ENCODE measurements around the gene WFIKKN1.

WFIKKN1 gene

DNA sequence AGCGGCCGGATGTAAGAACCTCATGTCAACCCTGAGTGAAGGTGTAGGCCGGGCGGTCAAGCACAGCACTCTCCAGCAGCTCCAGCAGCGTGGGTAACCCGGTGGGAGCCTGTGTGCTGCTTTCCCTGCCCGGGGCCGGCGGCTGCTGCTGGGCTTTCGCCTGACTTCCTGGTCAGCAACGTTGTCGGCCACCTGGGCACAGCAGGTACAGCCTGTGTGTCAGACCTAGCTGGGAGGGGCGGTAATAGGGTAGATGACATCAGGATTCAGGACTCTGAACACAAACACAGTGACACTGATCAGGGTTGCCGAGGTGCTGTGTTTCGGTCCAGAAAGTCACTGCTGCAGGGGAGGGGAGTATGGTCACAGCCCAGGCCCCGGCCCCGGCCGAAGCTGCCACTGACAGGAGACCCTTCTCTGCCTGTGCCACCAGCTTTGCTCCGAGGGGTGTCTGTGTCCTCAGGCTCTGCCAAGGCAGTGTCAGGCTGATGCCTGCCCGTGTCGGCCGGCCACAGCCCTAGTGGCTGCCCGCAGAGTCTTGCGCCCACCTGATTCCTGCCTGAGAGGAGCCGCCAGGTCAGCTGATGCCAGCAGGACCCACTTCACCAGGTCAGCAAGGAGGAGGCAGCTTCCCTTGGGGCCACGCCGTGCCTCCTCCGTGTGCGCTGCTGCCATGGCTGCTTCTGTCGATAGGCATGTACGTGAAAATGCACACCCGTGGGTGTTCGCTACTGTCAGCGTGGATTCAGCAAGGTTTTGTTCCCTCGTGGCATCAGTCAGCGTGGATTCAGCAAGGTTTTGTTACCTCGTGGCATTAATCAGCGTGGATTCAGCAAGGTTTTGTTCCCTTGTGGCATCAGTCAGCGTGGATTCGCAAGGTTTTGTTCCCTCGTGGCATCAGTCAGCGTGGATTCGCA lies 31.7 kb upstream of the WFIKKN1 start:
- Histone ChIP-seq H2AFZ (ENCODE audit: low read length) (no peak overlapping the region), H4K20me1 (ENCODE audit: insufficient read depth, low read length) (no peaks in the 10 kb centered on the region), H3K4me2 (ENCODE audit: low read length) (no peak overlapping the region), H3K9ac (ENCODE audit: low read length) (no peak overlapping the region), H3K4me3 (ENCODE audit: low read depth, low read length, poor library complexity, severe bottlenecking) (no peak overlapping the region), H3K9me2 (ENCODE audit: low read depth, low read length) (no peaks in the 10 kb centered on the region), H3K4me1 (ENCODE audit: insufficient read depth, low read length, severe bottlenecking) (no peaks in the 10 kb centered on the region), H3F3A (ENCODE audit: insufficient read depth, low read length) (no peaks in the 10 kb centered on the region), H3K79me2 (ENCODE audit: insufficient read depth, low read length) (no peaks in the 10 kb centered on the region), H3K27ac (ENCODE audit: low read depth, low read length, poor library complexity, severe bottlenecking) (no peak overlapping the region), H3K27me3 (ENCODE audit: insufficient read depth, low read length) (no peaks in the 10 kb centered on the region), H3K9me3 (ENCODE audit: low read length) (no peaks in the 10 kb centered on the region), H3K36me3 (ENCODE audit: insufficient read depth, low read length) (peaks cover 3% of the 10 kb centered on the region; the same call in 1 of the 2 replicates)
- TF ChIP-seq EZH2 (IDR thresholded peaks at IDR 0.05; ENCODE audit: borderline replicate concordance, low read length) = no peak
- TF ChIP-seq, protein P1, sequence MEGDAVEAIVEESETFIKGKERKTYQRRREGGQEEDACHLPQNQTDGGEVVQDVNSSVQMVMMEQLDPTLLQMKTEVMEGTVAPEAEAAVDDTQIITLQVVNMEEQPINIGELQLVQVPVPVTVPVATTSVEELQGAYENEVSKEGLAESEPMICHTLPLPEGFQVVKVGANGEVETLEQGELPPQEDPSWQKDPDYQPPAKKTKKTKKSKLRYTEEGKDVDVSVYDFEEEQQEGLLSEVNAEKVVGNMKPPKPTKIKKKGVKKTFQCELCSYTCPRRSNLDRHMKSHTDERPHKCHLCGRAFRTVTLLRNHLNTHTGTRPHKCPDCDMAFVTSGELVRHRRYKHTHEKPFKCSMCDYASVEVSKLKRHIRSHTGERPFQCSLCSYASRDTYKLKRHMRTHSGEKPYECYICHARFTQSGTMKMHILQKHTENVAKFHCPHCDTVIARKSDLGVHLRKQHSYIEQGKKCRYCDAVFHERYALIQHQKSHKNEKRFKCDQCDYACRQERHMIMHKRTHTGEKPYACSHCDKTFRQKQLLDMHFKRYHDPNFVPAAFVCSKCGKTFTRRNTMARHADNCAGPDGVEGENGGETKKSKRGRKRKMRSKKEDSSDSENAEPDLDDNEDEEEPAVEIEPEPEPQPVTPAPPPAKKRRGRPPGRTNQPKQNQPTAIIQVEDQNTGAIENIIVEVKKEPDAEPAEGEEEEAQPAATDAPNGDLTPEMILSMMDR (IDR thresholded peaks at IDR 0.05; ENCODE audit: low read length) = no peak

DNA sequence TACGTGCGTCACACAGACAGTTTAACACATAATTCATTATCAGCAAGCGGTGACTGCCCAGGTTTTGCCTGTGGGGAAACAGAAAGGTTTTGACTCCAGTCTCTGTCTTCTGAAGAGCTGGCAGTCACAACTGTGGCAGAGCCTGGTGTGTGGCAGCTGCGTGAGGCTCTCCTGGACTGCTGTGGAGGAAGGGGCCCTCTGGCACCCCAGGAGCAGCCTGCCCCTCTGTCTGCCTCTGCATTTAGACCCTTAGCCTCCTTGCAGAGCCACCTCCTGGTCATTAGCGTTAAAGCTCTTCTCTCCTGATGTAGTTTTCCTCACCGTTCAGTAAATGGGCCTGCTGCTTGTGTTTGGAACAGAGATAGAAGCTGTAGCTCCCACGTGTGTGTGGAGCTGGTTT lies 30.0 kb upstream of the WFIKKN1 start:
- no peaks in the 10 kb centered on the region for H3K27me3 ChIP-seq (ENCODE audit: insufficient read depth, low read length)
- peaks cover 4% of the 10 kb centered on the region; the same call in 1 of the 2 replicates for H3K9me3 ChIP-seq (ENCODE audit: low read length)
- H3K9ac ChIP-seq (ENCODE audit: low read length) = no peak overlapping the region
- H3K36me3 ChIP-seq (ENCODE audit: insufficient read depth, low read length) = peaks cover 3% of the 10 kb centered on the region
- no peaks in the 10 kb centered on the region for H3K79me2 ChIP-seq (ENCODE audit: insufficient read depth, low read length)
- no peak overlapping the region for H3K4me2 ChIP-seq (ENCODE audit: low read length)
- H3K4me3 ChIP-seq (ENCODE audit: low read depth, low read length, poor library complexity, severe bottlenecking) = no peak overlapping the region
- TF ChIP-seq EZH2 (IDR thresholded peaks at IDR 0.05; ENCODE audit: borderline replicate concordance, low read length) = no peak
- TF ChIP-seq, protein P1 (IDR thresholded peaks at IDR 0.05; ENCODE audit: low read length) = peak; percentile 57
- H2AFZ ChIP-seq (ENCODE audit: low read length) = no peak overlapping the region
- H4K20me1 ChIP-seq (ENCODE audit: insufficient read depth, low read length) = no peaks in the 10 kb centered on the region
- H3F3A ChIP-seq (ENCODE audit: insufficient read depth, low read length) = no peaks in the 10 kb centered on the region
- no peak overlapping the region for H3K27ac ChIP-seq (ENCODE audit: low read depth, low read length, poor library complexity, severe bottlenecking)
- H3K9me2 ChIP-seq (ENCODE audit: low read depth, low read length) = no peaks in the 10 kb centered on the region
- H3K4me1 ChIP-seq (ENCODE audit: insufficient read depth, low read length, severe bottlenecking) = no peaks in the 10 kb centered on the region

DNA sequence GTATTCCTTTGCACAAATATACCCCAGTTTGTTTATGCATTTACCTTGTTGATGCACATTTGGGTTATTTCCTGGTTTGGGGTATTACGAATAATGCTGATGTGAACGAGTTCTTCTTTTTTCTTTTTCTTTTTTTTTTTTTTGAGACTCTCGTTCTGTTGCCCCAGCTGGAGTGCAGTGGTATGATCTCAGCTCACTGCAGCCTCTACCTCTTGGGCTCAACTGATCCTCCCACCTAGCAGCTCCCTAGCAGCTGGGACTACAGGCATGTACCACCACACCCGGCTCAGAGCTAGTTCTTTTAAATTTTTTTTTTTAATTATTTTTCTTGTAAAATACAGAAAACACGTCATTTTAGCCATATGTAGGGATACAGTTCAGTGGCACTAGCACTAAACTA lies 26.9 kb upstream of the WFIKKN1 start:
- TF ChIP-seq, protein P1 (IDR thresholded peaks at IDR 0.05; ENCODE audit: low read length) = no peak
- no peak for TF ChIP-seq EZH2 (IDR thresholded peaks at IDR 0.05; ENCODE audit: borderline replicate concordance, low read length)
- no peaks in the 10 kb centered on the region for H3K4me1 ChIP-seq (ENCODE audit: insufficient read depth, low read length, severe bottlenecking)
- no peak overlapping the region for H3K4me3 ChIP-seq (ENCODE audit: low read depth, low read length, poor library complexity, severe bottlenecking)
- no peak overlapping the region for H3K9ac ChIP-seq (ENCODE audit: low read length)
- H3K9me3 ChIP-seq (ENCODE audit: low read length) = peaks cover 4% of the 10 kb centered on the region; the same call in 1 of the 2 replicates
- no peak overlapping the region for H2AFZ ChIP-seq (ENCODE audit: low read length)
- no peaks in the 10 kb centered on the region for H3K9me2 ChIP-seq (ENCODE audit: low read depth, low read length)
- H3K27ac ChIP-seq (ENCODE audit: low read depth, low read length, poor library complexity, severe bottlenecking) = no peak overlapping the region
- H4K20me1 ChIP-seq (ENCODE audit: insufficient read depth, low read length) = no peaks in the 10 kb centered on the region
- H3K27me3 ChIP-seq (ENCODE audit: insufficient read depth, low read length) = no peaks in the 10 kb centered on the region; the same call in 1 of the 2 replicates
- no peaks in the 10 kb centered on the region for H3F3A ChIP-seq (ENCODE audit: insufficient read depth, low read length)
- H3K4me2 ChIP-seq (ENCODE audit: low read length) = no peak overlapping the region
- no peaks in the 10 kb centered on the region for H3K79me2 ChIP-seq (ENCODE audit: insufficient read depth, low read length)
- H3K36me3 ChIP-seq (ENCODE audit: insufficient read depth, low read length) = peaks cover 8% of the 10 kb centered on the region
